ENCODE results near the gene RIBC2.

The RIBC2 gene

DNA sequence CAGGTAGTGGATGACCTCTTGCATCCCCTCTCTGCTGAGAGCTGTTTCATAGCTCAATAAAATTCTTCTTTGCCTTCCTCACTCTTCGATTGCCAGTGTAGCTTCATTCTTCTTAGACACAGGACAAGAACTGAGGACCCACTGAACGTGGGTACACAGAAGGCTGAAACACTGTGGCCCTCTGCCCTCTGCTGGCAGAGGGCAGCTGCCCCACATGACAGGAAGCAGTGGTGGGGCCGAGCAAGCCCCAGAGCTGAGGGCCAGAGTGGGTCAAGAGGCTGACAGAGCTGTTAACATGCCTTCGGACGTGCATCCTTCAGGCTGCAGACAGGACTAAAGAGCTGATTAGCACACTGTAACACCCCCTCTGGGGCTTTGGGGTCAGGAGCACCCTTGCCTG is 15.7 kb upstream of the RIBC2 start:
- no peak overlapping the region for H3K4me3 ChIP-seq (ENCODE audit: control insufficient read depth, low read depth, low read length)
- no peak for DNase-seq (ENCODE audit: low read depth)
- TF ChIP-seq, protein P1, sequence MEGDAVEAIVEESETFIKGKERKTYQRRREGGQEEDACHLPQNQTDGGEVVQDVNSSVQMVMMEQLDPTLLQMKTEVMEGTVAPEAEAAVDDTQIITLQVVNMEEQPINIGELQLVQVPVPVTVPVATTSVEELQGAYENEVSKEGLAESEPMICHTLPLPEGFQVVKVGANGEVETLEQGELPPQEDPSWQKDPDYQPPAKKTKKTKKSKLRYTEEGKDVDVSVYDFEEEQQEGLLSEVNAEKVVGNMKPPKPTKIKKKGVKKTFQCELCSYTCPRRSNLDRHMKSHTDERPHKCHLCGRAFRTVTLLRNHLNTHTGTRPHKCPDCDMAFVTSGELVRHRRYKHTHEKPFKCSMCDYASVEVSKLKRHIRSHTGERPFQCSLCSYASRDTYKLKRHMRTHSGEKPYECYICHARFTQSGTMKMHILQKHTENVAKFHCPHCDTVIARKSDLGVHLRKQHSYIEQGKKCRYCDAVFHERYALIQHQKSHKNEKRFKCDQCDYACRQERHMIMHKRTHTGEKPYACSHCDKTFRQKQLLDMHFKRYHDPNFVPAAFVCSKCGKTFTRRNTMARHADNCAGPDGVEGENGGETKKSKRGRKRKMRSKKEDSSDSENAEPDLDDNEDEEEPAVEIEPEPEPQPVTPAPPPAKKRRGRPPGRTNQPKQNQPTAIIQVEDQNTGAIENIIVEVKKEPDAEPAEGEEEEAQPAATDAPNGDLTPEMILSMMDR (IDR thresholded peaks at IDR 0.05; ENCODE audit: control insufficient read depth, insufficient read depth, low read depth, low read length, missing control alignments), result no peak

DNA sequence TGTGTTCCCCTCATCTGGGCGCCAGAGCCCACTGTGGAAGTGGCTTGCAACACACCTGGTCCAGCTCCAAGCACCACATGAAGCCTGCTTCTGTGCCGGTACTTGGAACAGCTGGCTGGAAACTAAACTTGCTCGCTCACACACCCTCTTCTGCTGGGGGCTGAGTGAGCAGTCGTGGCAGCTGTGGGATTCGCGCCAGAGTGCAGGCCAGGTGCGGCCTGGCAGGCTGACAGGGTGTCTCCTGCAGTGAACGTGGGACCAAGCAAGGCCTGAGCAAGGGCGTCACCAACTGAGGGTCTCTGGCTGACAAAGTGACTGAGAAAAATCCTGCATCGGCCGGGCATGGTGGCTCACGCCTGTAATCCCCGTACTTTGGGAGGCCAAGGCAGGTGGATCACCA is 15.3 kb upstream of the RIBC2 start:
- H3K4me3 ChIP-seq (ENCODE audit: control insufficient read depth, low read depth, low read length), result no peak overlapping the region
- TF ChIP-seq, protein P1 (IDR thresholded peaks at IDR 0.05; ENCODE audit: control insufficient read depth, insufficient read depth, low read depth, low read length, missing control alignments), result no peak
- no peak for DNase-seq (ENCODE audit: low read depth)

DNA sequence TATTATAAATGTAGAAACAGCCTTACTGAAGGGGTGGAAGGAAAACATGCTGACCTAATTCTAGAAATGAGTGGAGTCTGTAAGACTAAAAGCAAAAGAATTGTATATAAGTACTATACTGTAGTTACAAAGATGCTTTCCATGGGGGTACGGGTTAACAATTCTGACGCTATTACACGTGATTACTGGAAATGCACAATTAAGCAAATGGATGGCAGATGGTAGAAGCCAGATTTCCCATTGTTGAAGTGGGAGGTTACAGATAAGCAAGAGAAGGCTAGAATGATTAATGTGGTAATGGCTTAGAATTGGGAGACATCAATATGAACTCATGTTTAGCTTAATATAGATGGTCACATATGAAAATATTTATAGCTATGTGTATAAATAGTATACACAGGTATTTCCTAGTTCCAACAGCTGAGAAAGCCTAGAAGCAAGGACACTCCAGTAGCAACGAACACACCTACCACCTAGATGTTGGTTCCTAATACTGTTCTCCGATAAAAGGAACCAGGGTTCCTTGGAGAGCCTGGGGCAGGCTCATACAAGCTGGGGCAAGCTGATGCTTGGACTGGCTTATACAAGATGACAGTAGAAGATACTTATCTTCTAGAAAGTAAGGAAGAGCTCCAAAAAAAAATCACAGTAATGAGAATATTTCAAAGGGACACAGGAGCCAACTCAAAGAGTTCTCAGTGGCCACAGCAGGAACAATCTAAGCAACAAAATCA is 13.6 kb upstream of the RIBC2 start:
- no peak for DNase-seq (ENCODE audit: low read depth)
- TF ChIP-seq, protein P1 (IDR thresholded peaks at IDR 0.05; ENCODE audit: control insufficient read depth, insufficient read depth, low read depth, low read length, missing control alignments), result no peak
- no peak overlapping the region for H3K4me3 ChIP-seq (ENCODE audit: control insufficient read depth, low read depth, low read length)

DNA sequence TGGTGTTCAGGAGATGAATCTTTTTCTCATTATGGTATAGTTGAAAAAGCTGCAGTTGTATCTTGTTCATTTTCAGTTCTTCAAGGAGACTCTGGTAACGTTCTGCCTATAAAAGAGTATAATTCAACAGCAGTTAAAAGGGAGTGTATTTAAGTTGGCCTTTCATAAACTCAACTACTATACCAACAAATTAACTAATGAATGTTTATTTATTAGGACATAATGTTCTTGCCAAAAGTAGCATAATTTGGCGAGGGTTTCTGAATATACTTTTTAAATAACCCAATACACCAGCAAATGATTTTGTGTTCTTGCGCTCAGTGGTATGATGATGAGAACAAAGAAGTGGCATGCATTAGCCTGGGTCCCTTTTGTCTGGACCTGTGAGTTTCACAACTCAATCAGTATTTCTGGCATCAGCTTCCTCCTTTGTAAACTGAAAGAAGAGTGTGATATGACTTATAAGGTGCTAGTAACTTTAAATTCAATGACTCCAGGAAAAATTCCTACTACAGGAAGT is 11.0 kb upstream of the RIBC2 start:
- DNase-seq (ENCODE audit: low read depth), result no peak
- no peak overlapping the region for H3K4me3 ChIP-seq (ENCODE audit: control insufficient read depth, low read depth, low read length)
- TF ChIP-seq, protein P1 (IDR thresholded peaks at IDR 0.05; ENCODE audit: control insufficient read depth, insufficient read depth, low read depth, low read length, missing control alignments), result no peak

DNA sequence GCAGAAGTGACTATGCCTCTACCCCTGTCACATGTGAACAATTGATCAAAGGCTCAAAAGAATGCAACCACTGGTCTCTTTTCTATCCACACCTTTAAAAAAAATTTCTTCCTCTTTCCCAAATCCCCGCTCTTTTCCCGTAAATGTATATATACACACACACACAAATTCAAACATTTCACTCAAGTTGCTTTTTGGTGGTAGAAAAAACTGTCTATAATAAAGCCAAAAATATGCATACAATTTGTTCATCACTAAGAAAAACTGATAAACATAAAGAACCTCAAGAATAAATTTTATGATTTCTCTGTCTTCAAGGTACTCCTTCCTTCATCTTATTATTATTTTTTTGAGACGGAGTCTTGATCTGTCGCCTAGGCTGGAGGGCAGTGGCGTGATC is 5.7 kb upstream of the RIBC2 start:
- no peak overlapping the region for H3K4me3 ChIP-seq (ENCODE audit: control insufficient read depth, low read depth, low read length)
- TF ChIP-seq, protein P1 (IDR thresholded peaks at IDR 0.05; ENCODE audit: control insufficient read depth, insufficient read depth, low read depth, low read length, missing control alignments), result no peak
- no peak for DNase-seq (ENCODE audit: low read depth)

DNA sequence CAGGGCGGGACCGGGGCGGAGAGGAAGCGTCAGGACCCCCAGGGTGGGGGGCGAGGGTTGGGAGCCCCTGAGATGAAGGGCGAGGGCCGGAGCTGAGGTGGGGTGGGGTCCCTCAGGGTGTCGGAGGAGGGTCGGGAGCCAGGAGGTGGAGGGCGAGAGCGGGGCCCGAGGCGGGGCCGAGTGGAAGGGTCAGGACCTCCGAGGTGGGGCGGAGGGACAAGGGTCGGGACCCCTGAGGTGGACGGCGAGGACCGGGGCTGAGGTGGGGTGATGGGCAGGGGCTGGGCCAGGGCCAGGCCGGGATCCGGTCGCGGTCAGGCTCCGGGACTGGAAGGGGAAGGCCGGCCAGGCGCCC is 503 bp upstream of the RIBC2 start:
- no peak overlapping the region for H3K4me3 ChIP-seq (ENCODE audit: control insufficient read depth, low read depth, low read length)
- no peak for DNase-seq (ENCODE audit: low read depth)
- TF ChIP-seq, protein P1 (IDR thresholded peaks at IDR 0.05; ENCODE audit: control insufficient read depth, insufficient read depth, low read depth, low read length, missing control alignments), result no peak

Data from AG09309 (cell line).